Liver (tissue), 9 donors: Measurements from ENCODE around the gene COPG2. TPM values are rescaled to one million over a fixed set of nuclear protein-coding genes. Genes with fewer than 3 reads are reported as not detected.

Source experiments
- DNase-seq: peaks from one replicate; pipeline ENCODE4 v3.0.0-alpha.2; 2017; ENCODE audit warnings: low spot score
- H3K27ac ChIP-seq, 2 donors: one replicate each; pipeline ENCODE4 v1.7.0; 2013; ENCODE audit warnings: inconsistent platforms in 2 of 2, low read length in 2 of 2, control low read depth in 1 of 2, low read depth in 1 of 2, mild to moderate bottlenecking in 1 of 2
- H3K27me3 ChIP-seq, 4 donors: one replicate each; pipeline versions ENCODE4 v1.6.1 to v1.7.0; 2013; ENCODE audit warnings: low read length in 3 of 4, inconsistent platforms in 1 of 4, mild to moderate bottlenecking in 1 of 4, moderate library complexity in 1 of 4; ENCODE audit not compliant: control insufficient read depth in 4 of 4, insufficient read depth in 4 of 4
- H3K36me3 ChIP-seq, 4 donors: one replicate each; pipeline versions ENCODE4 v1.6.1 to v1.7.0; 2013; ENCODE audit warnings: low read length in 3 of 4, mild to moderate bottlenecking in 3 of 4, low read depth in 1 of 4, moderate library complexity in 1 of 4; ENCODE audit not compliant: control insufficient read depth in 4 of 4, insufficient read depth in 3 of 4
- H3K4me1 ChIP-seq, 4 donors: one replicate each; pipeline versions ENCODE4 v1.6.1 to v1.7.0; 2013; ENCODE audit warnings: low read length in 3 of 4, mild to moderate bottlenecking in 3 of 4, moderate library complexity in 1 of 4; ENCODE audit not compliant: control insufficient read depth in 4 of 4, insufficient read depth in 4 of 4
- H3K4me3 ChIP-seq, 3 donors: one replicate each; pipeline versions ENCODE4 v1.6.1 to v1.7.0; 2013; ENCODE audit warnings: low read length in 3 of 3, control low read depth in 1 of 3, low read depth in 1 of 3, mild to moderate bottlenecking in 1 of 3
- H3K9ac ChIP-seq, 2 donors: one replicate each; pipeline ENCODE4 v1.7.0; 2013; ENCODE audit warnings: low read length in 2 of 2, mild to moderate bottlenecking in 2 of 2, moderate library complexity in 2 of 2, control low read depth in 1 of 2, low read depth in 1 of 2
- H3K9me3 ChIP-seq, 4 donors: one replicate each; pipeline versions ENCODE4 v1.6.1 to v1.7.0; 2013; ENCODE audit warnings: low read length in 3 of 4; ENCODE audit not compliant: control insufficient read depth in 4 of 4
- FOXA1 ChIP-seq: IDR thresholded peaks from 2 replicates; pipeline ENCODE4 v1.6.1; 2016; ENCODE audit warnings: antibody characterized with exemption
- FOXA2 ChIP-seq: IDR thresholded peaks from 2 replicates; pipeline ENCODE4 v1.6.1; 2016; ENCODE audit warnings: antibody characterized with exemption
- GABPA ChIP-seq, 2 donors: IDR thresholded peaks in 1 of 2; conservative IDR thresholded peaks in 1 of 2; 2 replicates each; pipeline ENCODE4 v1.6.1; 2016; ENCODE audit warnings: antibody characterized with exemption in 2 of 2, mild to moderate bottlenecking in 1 of 2, moderate library complexity in 1 of 2
- HNF4A ChIP-seq, 2 donors: conservative IDR thresholded peaks; 2 replicates each; pipeline ENCODE4 v1.6.1; 2016; ENCODE audit warnings: antibody characterized with exemption in 2 of 2, mild to moderate bottlenecking in 2 of 2
- HNF4G ChIP-seq: IDR thresholded peaks from 2 replicates; pipeline ENCODE4 v1.6.1; 2016; ENCODE audit warnings: antibody characterized with exemption
- JUND ChIP-seq, 2 donors: IDR thresholded peaks; 2 replicates each; pipeline ENCODE4 v1.6.1; 2016; ENCODE audit warnings: antibody characterized with exemption in 2 of 2
- NR2F2 ChIP-seq: IDR thresholded peaks from 2 replicates; pipeline ENCODE4 v1.6.1; 2016; ENCODE audit warnings: antibody characterized with exemption
- REST ChIP-seq: IDR thresholded peaks from 2 replicates; pipeline ENCODE4 v1.6.1; 2016; ENCODE audit warnings: antibody characterized with exemption, mild to moderate bottlenecking
- RXRA ChIP-seq, 2 donors: IDR thresholded peaks; 2 replicates each; pipeline ENCODE4 v1.6.1; 2017 to 2018; ENCODE audit warnings: antibody characterized with exemption in 2 of 2, mild to moderate bottlenecking in 1 of 2
- SP1 ChIP-seq: IDR thresholded peaks from 2 replicates; pipeline ENCODE4 v1.6.1; 2018; ENCODE audit warnings: antibody characterized with exemption, mild to moderate bottlenecking
- YY1 ChIP-seq: IDR thresholded peaks from 2 replicates; pipeline ENCODE4 v1.6.1; 2016; ENCODE audit warnings: antibody characterized with exemption, mild to moderate bottlenecking
- WGBS: extraction: QIAGEN DNeasy Blood & Tissue Kit; methylation state at CpG from one replicate; pipeline ENCODE4 v1.1.7; 2013; 5-methylcytosine and 5-hydroxymethylcytosine counted together
- polyA plus RNA-seq, 2 donors: library from polyadenylated mRNA; stranded (reverse) in 1 of 2; unstranded in 1 of 2; fragments of 200-250 nt in 1 of 2; fragments of >200 nt in 1 of 2; fragmentation: Nextera tagmentation in 1 of 2; extraction: Ambion mirVana in 1 of 2; gene quantifications; one replicate each; pipeline versions ENCODE4 v1.2.1 to v1.2.3, GENCODE V29; 2013 to 2015
- total RNA-seq, 2 donors: library from RNA; depleted of rRNA; stranded (reverse); fragments of >200 nt; gene quantifications; one replicate each; pipeline ENCODE4 v1.2.3, GENCODE V29; 2014
- TF ChIP-seq, protein P1 (sequence below): IDR thresholded peaks from 2 replicates; pipeline ENCODE4 v1.6.1; 2016; ENCODE audit warnings: antibody characterized with exemption
- TF ChIP-seq, protein P2 (sequence below): fragments of 150-350 bp; IDR thresholded peaks from 2 replicates; pipeline ENCODE4 v1.5.1; 2017; ENCODE audit warnings: improper control_type of control experiment, low read depth, low read length; ENCODE audit not compliant: missing input control
- TF ChIP-seq, protein P3 (sequence below): IDR thresholded peaks from 2 replicates; pipeline ENCODE4 v1.6.1; 2016; ENCODE audit warnings: antibody characterized with exemption
- TF ChIP-seq, protein P4 (sequence below): IDR thresholded peaks from 2 replicates; pipeline ENCODE4 v1.6.1; 2016; ENCODE audit warnings: antibody characterized with exemption
- donor health status: healthy.
- donor health status: healthy.
- donor health status: healthy.
- donor health status: healthy.
- donor health status: healthy.

The COPG2 gene
- total and polyA plus RNA-seq, 4 donors, result 0.99 to 10.3 (median 4.7) TPM

- TF ChIP-seq REST, result no peak
- TF ChIP-seq NR2F2, result no peak
- TF ChIP-seq FOXA1, result no peak
- no peak for TF ChIP-seq HNF4G
Measured at GRCh38 chr7:130662426-130662825, 6.1 kb downstream of the COPG2 start (continued).

DNA sequence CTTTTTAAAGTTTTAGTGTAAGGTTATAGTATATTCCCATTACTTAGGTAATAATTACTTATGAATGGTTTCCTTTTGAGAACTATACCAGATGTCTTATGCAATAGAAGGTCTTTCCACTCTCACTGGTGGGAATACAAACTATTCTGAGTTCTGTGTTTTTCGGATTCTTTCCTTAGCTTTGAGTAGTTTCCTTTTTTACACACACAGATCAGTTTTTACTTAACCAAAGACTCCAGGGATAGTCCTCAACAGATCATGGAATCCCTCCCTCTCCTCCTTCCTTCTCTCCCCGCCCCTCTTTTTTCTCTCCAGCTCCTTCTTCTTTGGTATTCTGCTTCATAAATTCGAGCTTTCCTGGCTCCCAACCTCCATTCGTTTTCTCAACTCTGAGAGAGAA is 13.3 kb downstream of the COPG2 start:
- no peak overlapping the region for H3K27ac ChIP-seq
- no peak for DNase-seq
- H3K36me3 ChIP-seq, result no peaks in the 10 kb centered on the region
- 80% methylated on average over 4 of the region's 4 CpGs for WGBS
- H3K9me3 ChIP-seq, result no peaks in the 10 kb centered on the region
- H3K27me3 ChIP-seq, result no peaks in the 10 kb centered on the region
- H3K4me3 ChIP-seq, result no peak overlapping the region
- TF ChIP-seq HNF4A (conservative IDR thresholded peaks at IDR 0.05), result no peak
- TF ChIP-seq FOXA2, result no peak
- TF ChIP-seq NR2F2, result no peak
- no peak for TF ChIP-seq REST
- TF ChIP-seq YY1, result no peak
- TF ChIP-seq, protein P1, sequence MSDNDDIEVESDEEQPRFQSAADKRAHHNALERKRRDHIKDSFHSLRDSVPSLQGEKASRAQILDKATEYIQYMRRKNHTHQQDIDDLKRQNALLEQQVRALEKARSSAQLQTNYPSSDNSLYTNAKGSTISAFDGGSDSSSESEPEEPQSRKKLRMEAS, result no peak
- no peak for TF ChIP-seq SP1
- TF ChIP-seq, protein P2, sequence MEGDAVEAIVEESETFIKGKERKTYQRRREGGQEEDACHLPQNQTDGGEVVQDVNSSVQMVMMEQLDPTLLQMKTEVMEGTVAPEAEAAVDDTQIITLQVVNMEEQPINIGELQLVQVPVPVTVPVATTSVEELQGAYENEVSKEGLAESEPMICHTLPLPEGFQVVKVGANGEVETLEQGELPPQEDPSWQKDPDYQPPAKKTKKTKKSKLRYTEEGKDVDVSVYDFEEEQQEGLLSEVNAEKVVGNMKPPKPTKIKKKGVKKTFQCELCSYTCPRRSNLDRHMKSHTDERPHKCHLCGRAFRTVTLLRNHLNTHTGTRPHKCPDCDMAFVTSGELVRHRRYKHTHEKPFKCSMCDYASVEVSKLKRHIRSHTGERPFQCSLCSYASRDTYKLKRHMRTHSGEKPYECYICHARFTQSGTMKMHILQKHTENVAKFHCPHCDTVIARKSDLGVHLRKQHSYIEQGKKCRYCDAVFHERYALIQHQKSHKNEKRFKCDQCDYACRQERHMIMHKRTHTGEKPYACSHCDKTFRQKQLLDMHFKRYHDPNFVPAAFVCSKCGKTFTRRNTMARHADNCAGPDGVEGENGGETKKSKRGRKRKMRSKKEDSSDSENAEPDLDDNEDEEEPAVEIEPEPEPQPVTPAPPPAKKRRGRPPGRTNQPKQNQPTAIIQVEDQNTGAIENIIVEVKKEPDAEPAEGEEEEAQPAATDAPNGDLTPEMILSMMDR, result no peak
- TF ChIP-seq, protein P3, sequence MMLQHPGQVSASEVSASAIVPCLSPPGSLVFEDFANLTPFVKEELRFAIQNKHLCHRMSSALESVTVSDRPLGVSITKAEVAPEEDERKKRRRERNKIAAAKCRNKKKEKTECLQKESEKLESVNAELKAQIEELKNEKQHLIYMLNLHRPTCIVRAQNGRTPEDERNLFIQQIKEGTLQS, result no peak
- TF ChIP-seq GABPA (IDR thresholded peaks at IDR 0.05 in 1 of 2, conservative IDR thresholded peaks at IDR 0.05 in 1 of 2), result no peak
- TF ChIP-seq FOXA1, result no peak
- no peak for TF ChIP-seq RXRA (IDR thresholded peaks at IDR 0.05)
- no peak for TF ChIP-seq HNF4G
- TF ChIP-seq, protein P4, sequence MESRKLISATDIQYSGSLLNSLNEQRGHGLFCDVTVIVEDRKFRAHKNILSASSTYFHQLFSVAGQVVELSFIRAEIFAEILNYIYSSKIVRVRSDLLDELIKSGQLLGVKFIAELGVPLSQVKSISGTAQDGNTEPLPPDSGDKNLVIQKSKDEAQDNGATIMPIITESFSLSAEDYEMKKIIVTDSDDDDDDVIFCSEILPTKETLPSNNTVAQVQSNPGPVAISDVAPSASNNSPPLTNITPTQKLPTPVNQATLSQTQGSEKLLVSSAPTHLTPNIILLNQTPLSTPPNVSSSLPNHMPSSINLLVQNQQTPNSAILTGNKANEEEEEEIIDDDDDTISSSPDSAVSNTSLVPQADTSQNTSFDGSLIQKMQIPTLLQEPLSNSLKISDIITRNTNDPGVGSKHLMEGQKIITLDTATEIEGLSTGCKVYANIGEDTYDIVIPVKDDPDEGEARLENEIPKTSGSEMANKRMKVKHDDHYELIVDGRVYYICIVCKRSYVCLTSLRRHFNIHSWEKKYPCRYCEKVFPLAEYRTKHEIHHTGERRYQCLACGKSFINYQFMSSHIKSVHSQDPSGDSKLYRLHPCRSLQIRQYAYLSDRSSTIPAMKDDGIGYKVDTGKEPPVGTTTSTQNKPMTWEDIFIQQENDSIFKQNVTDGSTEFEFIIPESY, result no peak
- TF ChIP-seq JUND (IDR thresholded peaks at IDR 0.05), result no peak
- no peaks in the 10 kb centered on the region for H3K4me1 ChIP-seq
- no peak overlapping the region for H3K9ac ChIP-seq
